Stimulated activated CD8-positive, alpha-beta memory T cell treated with anti-CD3 and anti-CD28 coated beads, Interleukin-12 subunit alpha, Interleukin-12 subunit beta, amount 100 ng/mL, for 4 hours (primary cell): ENCODE data around the gene LIMS2.

Experiments
- DNase-seq: peaks from one replicate; pipeline ENCODE4 v3.0.0-alpha.2; 2020; ENCODE audit warnings: low read depth

LIMS2 gene, protein sequence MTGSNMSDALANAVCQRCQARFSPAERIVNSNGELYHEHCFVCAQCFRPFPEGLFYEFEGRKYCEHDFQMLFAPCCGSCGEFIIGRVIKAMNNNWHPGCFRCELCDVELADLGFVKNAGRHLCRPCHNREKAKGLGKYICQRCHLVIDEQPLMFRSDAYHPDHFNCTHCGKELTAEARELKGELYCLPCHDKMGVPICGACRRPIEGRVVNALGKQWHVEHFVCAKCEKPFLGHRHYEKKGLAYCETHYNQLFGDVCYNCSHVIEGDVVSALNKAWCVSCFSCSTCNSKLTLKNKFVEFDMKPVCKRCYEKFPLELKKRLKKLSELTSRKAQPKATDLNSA

GRCh38 chr2:127675331-127676261 is at the start of gene LIMS2:
LIMS2 (minus strand) TSS chr2:127675530; CDS start chr2:127675024, 506 bp downstream.
- DNase-seq = no peak

DNA sequence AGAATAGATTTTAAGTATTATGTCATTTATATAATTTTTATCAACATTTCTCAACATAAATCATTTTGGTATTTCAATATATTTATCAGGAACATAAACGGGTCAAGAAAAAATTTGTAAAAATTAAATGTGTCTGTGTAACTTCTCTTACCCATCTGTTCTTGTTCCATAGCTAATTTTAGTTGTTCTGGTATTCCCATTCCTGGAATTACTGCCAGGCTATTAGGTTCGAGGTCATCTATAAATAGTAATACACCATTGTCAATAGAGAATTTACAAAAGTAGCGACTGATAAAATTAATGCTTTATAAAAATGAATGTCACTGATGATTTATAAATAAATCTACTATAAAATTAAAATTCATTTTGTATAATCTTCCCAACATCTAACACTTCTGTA is 47.5 kb upstream of the LIMS2 start:
- DNase-seq = no peak

GRCh38 chr2:127721978-127722355 is 46.6 kb upstream of the LIMS2 start:
- DNase-seq = no peak

DNA sequence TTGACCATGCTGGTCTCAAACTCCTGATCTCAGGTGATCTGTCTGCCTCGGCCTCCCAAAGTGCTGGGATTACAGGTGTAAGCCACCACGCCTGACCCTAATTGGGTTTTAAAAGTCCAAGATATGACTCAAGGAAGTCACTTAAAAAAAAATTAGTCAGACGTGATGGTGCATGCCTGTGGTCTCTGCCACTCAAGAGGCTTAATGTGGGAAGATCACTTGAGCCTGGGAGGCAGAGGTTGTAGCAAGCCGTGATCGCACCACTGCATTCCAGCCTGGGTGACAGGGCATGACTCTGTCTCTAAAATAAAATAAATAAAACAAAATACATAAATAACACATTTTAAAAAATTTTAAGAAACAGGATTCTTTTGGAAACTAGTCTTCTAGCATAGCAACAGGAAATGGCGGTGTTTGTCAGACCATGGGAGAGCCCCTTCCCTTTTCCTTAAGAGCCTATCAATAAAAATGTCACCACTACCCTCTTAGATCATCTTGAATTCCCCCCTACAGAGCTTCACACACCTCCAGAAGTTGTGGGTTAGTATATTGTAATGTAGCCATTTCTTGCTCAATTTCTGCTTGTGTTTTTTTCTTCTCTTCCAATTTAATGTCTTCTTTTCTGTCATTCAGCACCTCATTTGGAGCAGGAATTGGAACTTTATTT is 46.1 kb upstream of the LIMS2 start:
- no peak for DNase-seq

GRCh38 chr2:127719301-127720218 is 44.2 kb upstream of the LIMS2 start:
- no peak for DNase-seq

DNA sequence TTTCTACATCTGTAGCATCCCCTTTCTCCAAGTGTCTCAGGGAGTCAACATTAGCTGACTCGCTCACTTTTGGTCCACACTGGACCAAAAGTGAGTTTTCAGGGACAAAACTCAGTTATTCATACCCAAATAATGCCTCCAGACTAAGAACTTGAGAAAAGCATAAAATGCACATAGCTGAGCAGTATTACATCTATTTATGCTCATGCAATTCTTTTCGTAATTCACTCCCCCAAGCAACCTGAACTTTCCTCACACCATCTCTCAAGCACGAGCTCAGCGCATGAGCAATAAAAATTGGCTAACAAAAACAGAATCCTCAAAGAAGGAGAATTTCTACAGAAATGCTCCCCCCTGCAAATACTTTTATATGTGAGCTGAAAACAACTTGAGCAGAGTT is 42.9 kb upstream of the LIMS2 start:
- no peak for DNase-seq

GRCh38 chr2:127715778-127716449 is 40.6 kb upstream of the LIMS2 start:
- DNase-seq = no peak

DNA sequence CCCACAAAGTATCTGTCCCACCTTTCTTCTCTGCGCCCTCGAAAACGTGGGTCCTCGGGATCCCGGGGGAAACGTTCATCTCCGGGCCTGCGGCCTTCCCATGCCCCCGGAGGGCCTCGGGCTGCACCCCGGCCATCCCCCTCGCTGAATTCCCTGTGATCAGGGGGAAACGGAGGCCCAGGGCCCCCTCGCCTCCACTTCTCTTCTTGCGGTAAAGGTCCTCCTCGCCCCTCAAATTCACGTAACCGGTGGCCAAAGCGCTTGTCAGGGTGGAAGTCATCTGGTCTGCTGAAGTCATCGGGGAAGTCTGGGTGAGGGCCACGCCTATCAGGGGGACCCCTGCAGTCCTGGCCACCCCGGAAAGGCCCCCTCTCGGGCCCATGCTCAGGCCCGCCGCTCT is 38.2 kb upstream of the LIMS2 start:
- no peak for DNase-seq

- DNase-seq = no peak
These were observed 37.7 kb upstream of the LIMS2 start for GRCh38 chr2:127712999-127713398.

- DNase-seq = no peak
These were observed 34.0 kb upstream of the LIMS2 start for GRCh38 chr2:127709336-127709735.

DNA sequence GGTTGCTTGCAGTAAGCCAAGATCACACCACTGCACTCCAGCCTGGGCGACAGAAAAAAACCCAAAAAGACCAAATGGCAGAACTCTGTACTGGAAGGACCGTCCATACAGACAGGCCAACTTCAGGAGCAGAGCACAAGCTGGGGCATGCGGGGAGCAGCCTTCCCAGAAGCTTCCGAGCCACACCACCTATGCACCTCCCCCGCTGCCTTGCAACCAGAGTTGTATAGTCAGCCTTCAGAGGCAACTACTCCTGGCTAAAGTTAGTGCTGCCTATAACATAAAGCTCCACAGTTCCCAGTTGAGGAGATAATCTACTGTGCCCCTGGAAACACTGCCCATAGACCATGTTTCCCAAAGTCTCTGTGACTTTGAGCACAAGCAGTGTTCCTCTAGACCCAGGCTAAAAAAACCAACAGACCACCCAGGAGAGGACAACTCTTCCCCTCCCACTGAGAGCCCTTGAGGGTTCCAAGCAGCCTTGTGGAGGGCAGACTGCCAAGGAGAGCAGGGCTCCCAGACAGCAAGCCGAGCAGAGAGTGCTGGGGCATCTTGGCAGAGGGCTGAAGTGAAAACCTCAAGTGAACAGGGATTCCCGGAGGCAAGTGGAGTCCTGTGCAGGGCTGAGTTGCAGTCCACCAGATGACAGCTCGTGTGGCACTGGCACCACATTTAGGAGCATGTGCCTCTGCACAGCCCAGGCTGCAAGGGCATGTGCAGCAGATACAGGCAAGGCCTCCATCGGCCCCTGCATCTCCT is 32.7 kb upstream of the LIMS2 start:
- no peak for DNase-seq

GRCh38 chr2:127706215-127706990 is 31.1 kb upstream of the LIMS2 start:
- no peak for DNase-seq

DNA sequence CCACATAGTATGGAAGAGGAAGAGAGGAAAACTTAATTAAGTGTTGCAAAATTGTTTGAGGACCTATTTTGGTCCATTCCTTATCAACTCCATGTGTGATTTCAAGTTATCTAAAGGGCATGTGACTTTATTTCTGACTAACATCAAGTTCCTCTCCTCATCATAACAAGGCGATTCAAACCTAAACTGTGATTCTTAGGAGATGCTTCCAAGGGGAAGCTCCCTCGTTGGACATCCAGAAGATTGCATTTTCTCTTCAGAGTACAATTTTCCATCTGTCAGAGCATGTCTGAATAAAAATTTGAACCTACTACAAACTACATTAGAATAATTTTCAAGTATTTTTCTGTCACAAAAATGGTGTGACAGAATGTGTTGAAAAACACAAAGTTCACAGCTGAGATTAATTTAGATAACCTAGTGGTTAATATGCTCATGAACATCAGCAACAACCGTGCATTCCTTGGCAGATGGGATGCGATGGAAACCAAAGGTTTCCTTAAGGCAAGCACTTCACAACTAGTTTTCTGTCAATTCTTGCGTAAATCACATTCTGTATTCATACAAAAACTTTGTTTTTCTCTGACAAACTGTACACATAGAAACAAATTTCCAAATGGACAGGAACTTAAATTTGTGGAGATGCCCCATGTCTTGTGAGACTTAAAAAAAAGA is 30.2 kb upstream of the LIMS2 start:
- no peak for DNase-seq

DNA sequence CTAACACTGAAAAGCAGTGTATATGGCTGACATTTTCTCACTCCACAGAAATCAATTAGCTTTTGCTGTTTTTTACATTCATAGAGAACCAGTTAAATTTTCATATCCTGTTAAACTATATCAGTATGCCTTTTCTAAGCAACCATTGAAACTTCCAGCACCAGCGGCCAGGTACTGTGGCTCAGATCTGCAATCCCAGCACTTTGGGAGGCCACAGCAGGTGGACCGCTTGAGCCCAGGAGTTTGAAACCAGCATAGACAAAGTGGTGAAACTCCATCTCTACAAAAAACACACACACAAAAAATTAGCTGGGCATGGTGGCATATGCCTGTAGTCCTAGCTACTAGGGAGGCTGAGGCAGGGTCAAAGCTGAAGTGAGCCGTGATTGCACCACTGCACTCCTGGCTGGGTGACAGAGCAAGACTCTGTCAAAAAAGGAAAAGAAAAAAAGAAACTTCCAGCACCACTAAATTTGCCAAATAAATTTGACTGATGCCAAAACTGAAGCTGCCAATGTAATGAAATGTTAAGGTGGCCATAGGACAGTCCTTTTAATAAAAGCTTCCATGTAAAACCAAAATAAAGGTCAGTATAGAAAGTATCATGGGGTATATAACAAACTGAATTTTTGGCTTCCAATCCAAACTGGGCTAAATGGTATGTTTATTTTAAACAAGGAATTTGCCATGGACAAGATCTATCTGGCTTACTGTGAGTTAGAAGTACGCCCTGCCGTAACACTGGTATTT is 29.5 kb upstream of the LIMS2 start:
- no peak for DNase-seq

DNA sequence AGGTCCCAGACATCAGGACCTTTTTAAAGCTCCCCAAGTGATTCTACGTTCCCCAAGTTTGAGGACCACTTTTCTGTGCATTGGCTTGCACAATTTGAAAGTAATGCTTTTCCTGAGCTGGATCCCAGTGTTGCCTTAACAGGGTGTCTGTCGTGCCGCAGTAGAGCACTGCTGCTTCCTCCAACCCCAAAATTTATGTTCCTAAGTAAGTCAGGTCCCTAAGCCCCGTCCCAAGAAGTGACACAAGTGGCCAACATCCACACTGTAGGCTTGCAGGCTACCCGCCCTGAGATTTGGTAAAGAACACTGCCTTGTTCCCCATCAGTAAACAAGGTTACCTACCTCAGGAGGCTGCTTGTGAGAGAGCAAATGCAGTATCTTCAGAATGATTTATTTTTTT is 28.0 kb upstream of the LIMS2 start:
- no peak for DNase-seq

- no peak for DNase-seq
These were observed 27.2 kb upstream of the LIMS2 start for GRCh38 chr2:127702395-127703009.

DNA sequence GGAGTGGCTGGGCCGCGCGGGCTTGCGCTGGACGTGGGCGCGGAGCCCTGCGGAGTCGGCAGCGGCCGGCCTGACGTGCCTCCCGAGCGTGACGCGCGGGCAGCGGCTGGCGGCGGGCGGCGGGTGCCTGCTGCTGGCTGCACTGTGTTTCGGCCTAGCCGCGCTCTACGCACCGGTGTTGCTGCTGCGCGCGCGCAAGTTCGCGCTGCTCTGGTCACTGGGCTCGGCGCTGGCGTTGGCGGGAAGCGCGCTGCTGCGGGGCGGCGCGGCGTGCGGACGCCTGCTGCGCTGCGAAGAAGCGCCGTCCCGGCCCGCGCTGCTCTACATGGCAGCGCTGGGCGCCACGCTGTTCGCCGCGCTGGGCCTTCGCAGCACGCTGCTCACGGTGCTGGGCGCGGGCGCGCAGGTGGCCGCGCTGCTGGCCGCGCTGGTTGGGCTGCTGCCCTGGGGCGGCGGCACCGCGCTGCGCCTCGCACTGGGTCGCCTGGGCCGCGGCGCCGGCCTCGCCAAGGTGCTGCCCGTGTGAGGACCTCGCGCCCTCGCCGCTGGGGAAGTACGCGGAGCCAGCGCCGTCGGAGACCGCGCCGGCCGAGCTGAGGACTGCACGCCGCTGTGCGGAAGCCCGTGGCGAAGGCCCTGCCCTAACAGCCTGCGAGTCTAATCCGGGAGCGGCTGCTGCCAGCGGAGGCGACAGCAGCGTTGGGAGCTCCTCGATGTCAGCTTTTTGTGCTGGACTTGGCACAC is 26.5 kb upstream of the LIMS2 start:
- DNase-seq = peak; percentile 74
